DND-41 (cell line): ENCODE data around the gene RITA1.

Source experiments
- ATAC-seq: fragments of 200-7000 bp; cut with Tn5 transposase; 3 replicates; pipeline ENCODE4 v1.9.1; 2021; ENCODE audit warnings: low read depth; ENCODE audit not compliant: insufficient read depth
- DNase-seq: peaks from one replicate; pipeline ENCODE4 v3.0.0-alpha.2; 2020
- H2AFZ ChIP-seq: 2 replicates; pipeline ENCODE4 v1.6.0; 2012; ENCODE audit warnings: low read depth, low read length
- H3K27ac ChIP-seq: 2 replicates; pipeline ENCODE4 v1.5.1; 2012; ENCODE audit warnings: low read length, inconsistent platforms
- H3K27me3 ChIP-seq: fragments of 200-600 bp; sonication (generic); 2 replicates; pipeline ENCODE4 v1.6.0; 2012; ENCODE audit warnings: low read length, mild to moderate bottlenecking, inconsistent platforms; ENCODE audit not compliant: insufficient read depth, poor library complexity
- H3K36me3 ChIP-seq: 2 replicates; pipeline ENCODE4 v1.5.1; 2012; ENCODE audit warnings: low read length, inconsistent platforms; ENCODE audit not compliant: insufficient read depth
- H3K4me1 ChIP-seq: 2 replicates; pipeline ENCODE4 v1.5.1; 2012; ENCODE audit warnings: mild to moderate bottlenecking, low read length; ENCODE audit not compliant: insufficient read depth
- H3K4me2 ChIP-seq: 2 replicates; pipeline ENCODE4 v1.6.0; 2012; ENCODE audit warnings: mild to moderate bottlenecking, moderate library complexity, low read length, inconsistent platforms; ENCODE audit not compliant: insufficient read depth
- H3K4me3 ChIP-seq, 2 experiments: fragments of 200-600 bp in 1 of 2; shearing (Covaris generic) in 1 of 2; 2 replicates each; pipeline ENCODE4 v1.5.1; 2012 to 2016; ENCODE audit warnings: inconsistent platforms in 2 of 2, low read length in 2 of 2, mild to moderate bottlenecking in 2 of 2, low read depth in 1 of 2, moderate library complexity in 1 of 2
- H3K79me2 ChIP-seq: 2 replicates; pipeline ENCODE4 v1.6.0; 2012; ENCODE audit warnings: low read length, inconsistent platforms; ENCODE audit not compliant: insufficient read depth
- H3K9ac ChIP-seq: 2 replicates; pipeline ENCODE4 v1.6.0; 2012; ENCODE audit warnings: low read depth, mild to moderate bottlenecking, inconsistent platforms, low read length, moderate library complexity
- H3K9me3 ChIP-seq: 2 replicates; pipeline ENCODE4 v1.5.1; 2012; ENCODE audit warnings: low read length, moderate library complexity, mild to moderate bottlenecking, inconsistent platforms; ENCODE audit not compliant: insufficient read depth, severe bottlenecking
- H4K20me1 ChIP-seq: 2 replicates; pipeline ENCODE4 v1.6.0; 2012; ENCODE audit warnings: low read length; ENCODE audit not compliant: insufficient read depth
- CTCF ChIP-seq: IDR thresholded peaks from 2 replicates; pipeline ENCODE4 v1.5.1; 2012; ENCODE audit warnings: borderline replicate concordance, low read length, moderate library complexity, mild to moderate bottlenecking; ENCODE audit not compliant: poor library complexity, severe bottlenecking; ENCODE audit errors: extremely low read depth
- EZH2 ChIP-seq: IDR thresholded peaks from 3 replicates; pipeline ENCODE4 v1.6.1; 2012; ENCODE audit warnings: borderline replicate concordance, low read depth, mild to moderate bottlenecking, moderate library complexity, low read length, inconsistent platforms; ENCODE audit not compliant: severe bottlenecking

The RITA1 gene

GRCh38 chr12:113232840-113233585, 47.5 kb downstream of the RITA1 start:
- peaks cover 74% of the 10 kb centered on the region for H3K36me3 ChIP-seq
- H2AFZ ChIP-seq: no peak overlapping the region
- no peaks in the 10 kb centered on the region for H4K20me1 ChIP-seq
- H3K4me2 ChIP-seq: no peak overlapping the region
- no peak overlapping the region for H3K4me3 ChIP-seq
- no peak for TF ChIP-seq CTCF
- TF ChIP-seq EZH2: no peak
- H3K9me3 ChIP-seq: no peaks in the 10 kb centered on the region
- H3K27me3 ChIP-seq: no peaks in the 10 kb centered on the region
- ATAC-seq (peak; percentile 44; the same call in 1 of the 3 replicates), DNase-seq (no peak)
- no peaks in the 10 kb centered on the region for H3K79me2 ChIP-seq
- no peak overlapping the region for H3K9ac ChIP-seq
- no peak overlapping the region; the same call in 1 of the 2 replicates for H3K27ac ChIP-seq
- H3K4me1 ChIP-seq: peaks cover 2% of the 10 kb centered on the region; the same call in 1 of the 2 replicates

DNA sequence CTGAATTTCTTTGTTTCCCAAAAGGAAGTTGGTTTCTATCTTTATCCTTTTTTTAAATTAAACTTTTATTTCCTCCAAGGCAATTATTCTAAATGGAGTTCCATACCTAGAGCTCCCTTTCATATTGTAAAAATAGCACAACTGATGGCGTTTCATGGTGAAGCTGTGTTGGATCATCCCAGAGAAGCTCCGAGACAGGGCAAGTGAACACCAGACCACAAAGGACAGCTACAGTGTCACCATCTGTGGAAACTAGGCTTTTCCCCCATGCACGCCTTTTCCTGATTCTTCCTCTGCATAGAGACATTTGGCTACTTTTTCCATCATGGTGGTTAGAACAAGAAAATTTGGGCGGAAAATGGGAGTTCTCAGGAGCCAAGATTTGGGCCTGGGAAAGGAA, 48.4 kb downstream of the RITA1 start:
- Histone ChIP-seq H3K79me2 (no peaks in the 10 kb centered on the region), H3K9ac (no peak overlapping the region), H3K27ac (no peak overlapping the region), H3K4me1 (peaks cover 2% of the 10 kb centered on the region; the same call in 1 of the 2 replicates), H4K20me1 (no peaks in the 10 kb centered on the region), H3K36me3 (peaks cover 73% of the 10 kb centered on the region), H2AFZ (no peak overlapping the region), H3K4me3 (no peak overlapping the region), H3K27me3 (no peaks in the 10 kb centered on the region), H3K9me3 (no peaks in the 10 kb centered on the region), H3K4me2 (no peak overlapping the region)
- ATAC-seq: no peak
- no peak for DNase-seq
- no peak for TF ChIP-seq EZH2
- TF ChIP-seq CTCF: no peak

DNA sequence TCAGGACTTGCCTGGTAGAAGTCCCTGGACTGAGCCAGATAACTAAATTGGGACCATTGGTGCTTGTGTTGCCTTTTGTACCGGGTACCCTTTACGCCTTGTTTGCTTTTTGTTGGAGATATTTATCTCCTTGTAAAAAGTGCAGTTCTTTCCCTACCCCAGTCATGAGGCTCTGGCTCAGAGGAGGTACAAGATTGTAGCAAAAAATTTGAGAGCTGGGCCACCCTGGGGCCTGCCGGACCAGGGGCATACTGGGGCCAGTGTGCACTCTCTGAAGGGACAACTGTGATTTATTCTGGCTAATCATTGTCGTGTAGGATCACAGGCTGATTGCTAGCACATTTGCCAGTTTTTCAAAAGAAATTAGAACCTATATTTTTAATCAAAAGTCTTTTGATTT, 49.0 kb downstream of the RITA1 start:
- ATAC-seq: no peak
- H3K9me3 ChIP-seq: no peaks in the 10 kb centered on the region
- peaks cover 74% of the 10 kb centered on the region for H3K36me3 ChIP-seq
- H4K20me1 ChIP-seq: no peaks in the 10 kb centered on the region
- no peaks in the 10 kb centered on the region for H3K27me3 ChIP-seq
- H3K79me2 ChIP-seq: no peaks in the 10 kb centered on the region
- no peak overlapping the region for H3K9ac ChIP-seq
- H3K27ac ChIP-seq: no peak overlapping the region
- peaks cover 2% of the 10 kb centered on the region; the same call in 1 of the 2 replicates for H3K4me1 ChIP-seq
- no peak for DNase-seq
- no peak overlapping the region for H3K4me3 ChIP-seq
- no peak for TF ChIP-seq EZH2
- TF ChIP-seq CTCF: no peak
- no peak overlapping the region for H2AFZ ChIP-seq
- no peak overlapping the region for H3K4me2 ChIP-seq
